ENCODE data around the gene APOBEC3A. TPM values are rescaled to one million over a fixed set of nuclear protein-coding genes. Genes with fewer than 3 reads are reported as not detected.

APOBEC3A gene
- total and polyA plus RNA-seq, 9 donors, result 0.10 to 1.2 (median 0.64) TPM; not detected in 4

DNA sequence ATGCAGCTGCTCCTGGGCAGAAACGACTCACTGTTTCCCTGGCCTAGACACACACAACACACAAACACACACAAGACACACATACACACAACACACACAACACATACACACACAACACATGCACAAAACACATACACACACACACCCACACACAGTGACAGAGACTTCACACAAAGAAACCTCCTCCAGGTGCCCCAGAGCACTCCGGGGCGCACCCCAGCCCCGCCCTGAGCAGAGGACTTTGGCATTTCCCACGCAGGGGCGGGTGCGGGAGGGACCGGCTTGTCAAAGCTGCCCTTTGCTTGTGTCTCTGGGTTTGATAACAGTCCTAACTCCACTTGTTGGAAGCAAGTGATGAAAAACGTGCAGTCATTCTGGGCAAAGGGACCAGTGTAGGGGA, 6.5 kb downstream of the APOBEC3A start:
- no peaks in the 10 kb centered on the region for H3K9me3 ChIP-seq
- intact Hi-C loops (cut with DNase I), result no loop called here
- no peaks in the 10 kb centered on the region for H3K36me3 ChIP-seq
- H3K4me1 ChIP-seq (ENCODE audit: insufficient read depth), result no peaks in the 10 kb centered on the region
- no peaks in the 10 kb centered on the region for H3K27me3 ChIP-seq
- no peak for DNase-seq
- H3K4me3 ChIP-seq, result no peak overlapping the region
- 45 to 52% methylated on average over 9 of the region's 9 CpGs; no CpG with 5 or more reads in 1 of the 3 donors for WGBS, 3 donors
- no peak for TF ChIP-seq POLR2A (IDR thresholded peaks at IDR 0.05)
- TF ChIP-seq CTCF (IDR thresholded peaks at IDR 0.05), result no peak
- TF ChIP-seq EP300 (IDR thresholded peaks at IDR 0.05), result no peak
- no peak overlapping the region for H3K27ac ChIP-seq

GRCh38 chr22:38964306-38964705, 6.9 kb downstream of the APOBEC3A start:
- TF ChIP-seq POLR2A (IDR thresholded peaks at IDR 0.05) (no peak), CTCF (IDR thresholded peaks at IDR 0.05) (no peak), EP300 (IDR thresholded peaks at IDR 0.05) (no peak)
- Histone ChIP-seq H3K4me1 (ENCODE audit: insufficient read depth) (no peaks in the 10 kb centered on the region), H3K27me3 (no peaks in the 10 kb centered on the region), H3K36me3 (no peaks in the 10 kb centered on the region), H3K27ac (no peak overlapping the region), H3K4me3 (no peak overlapping the region), H3K9me3 (no peaks in the 10 kb centered on the region)
- WGBS, 3 donors, result 75 to 84% methylated on average over 7 of the region's 7 CpGs; no CpG with 5 or more reads in 1 of the 3 donors
- intact Hi-C loops (cut with DNase I), result no loop called here
- no peak for DNase-seq

- WGBS, 3 donors, result 68 to 79% methylated on average over 4 of the region's 4 CpGs; no CpG with 5 or more reads in 1 of the 3 donors
- Histone ChIP-seq H3K36me3 (no peaks in the 10 kb centered on the region), H3K9me3 (no peaks in the 10 kb centered on the region), H3K4me3 (no peak overlapping the region), H3K27ac (no peak overlapping the region), H3K27me3 (no peaks in the 10 kb centered on the region), H3K4me1 (ENCODE audit: insufficient read depth) (no peaks in the 10 kb centered on the region)
- no peak for TF ChIP-seq CTCF (IDR thresholded peaks at IDR 0.05)
- no peak for TF ChIP-seq EP300 (IDR thresholded peaks at IDR 0.05)
- no peak for TF ChIP-seq POLR2A (IDR thresholded peaks at IDR 0.05)
- intact Hi-C loops (cut with DNase I), result no loop called here
- no peak for DNase-seq
Measured at GRCh38 chr22:38964989-38965388, 7.6 kb downstream of the APOBEC3A start.

DNA sequence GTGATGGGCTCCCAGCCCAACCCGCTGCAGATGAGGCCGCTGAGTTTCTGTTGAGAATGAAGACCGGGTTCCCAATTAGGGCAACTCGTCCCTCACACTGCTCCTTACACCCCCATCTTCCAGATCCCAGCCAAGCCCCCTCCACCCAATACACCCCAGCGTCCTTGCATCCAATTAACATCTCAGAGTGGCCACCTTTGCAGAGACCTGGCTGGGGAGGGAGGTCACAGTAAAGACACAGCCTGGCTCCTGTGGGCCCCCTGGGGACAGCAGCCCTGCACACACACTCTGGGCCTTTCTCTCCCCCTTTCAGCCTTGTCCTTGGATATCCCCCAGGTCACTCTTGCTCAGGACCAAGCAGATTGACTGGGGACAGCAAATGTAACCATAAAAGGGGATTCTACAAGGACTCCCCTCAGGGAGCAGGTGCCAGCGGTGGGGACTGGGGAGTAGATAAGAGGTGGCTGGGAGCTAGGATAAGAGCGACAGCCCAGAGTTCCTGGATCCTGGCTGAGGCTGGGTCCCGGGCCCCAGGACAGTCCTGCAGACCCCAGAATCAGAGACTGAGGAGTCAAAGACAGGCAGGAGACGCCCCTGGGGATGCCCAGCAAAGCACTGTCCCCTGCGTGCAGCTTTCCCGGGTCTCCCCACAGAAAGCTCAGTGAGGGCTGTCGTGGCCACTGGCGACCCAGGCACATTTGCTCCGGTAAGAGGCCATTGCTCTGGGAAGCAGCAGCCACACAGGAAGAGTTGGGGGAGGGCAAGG, 8.4 kb downstream of the APOBEC3A start:
- 81 to 83% methylated on average over 14 of the region's 14 CpGs; no CpG with 5 or more reads in 1 of the 3 donors for WGBS, 3 donors
- no peak for DNase-seq
- intact Hi-C loops (cut with DNase I), result no loop called here
- H3K27ac ChIP-seq, result no peak overlapping the region
- H3K4me1 ChIP-seq (ENCODE audit: insufficient read depth), result no peaks in the 10 kb centered on the region
- no peaks in the 10 kb centered on the region for H3K9me3 ChIP-seq
- TF ChIP-seq POLR2A (IDR thresholded peaks at IDR 0.05) (no peak), EP300 (IDR thresholded peaks at IDR 0.05) (no peak), CTCF (IDR thresholded peaks at IDR 0.05) (no peak)
- H3K27me3 ChIP-seq, result no peaks in the 10 kb centered on the region
- no peaks in the 10 kb centered on the region for H3K36me3 ChIP-seq
- no peak overlapping the region for H3K4me3 ChIP-seq
